Endodermal cell (in vitro differentiated cells): ENCODE data around the gene NMRK2. TPM values are rescaled to one million over a fixed set of nuclear protein-coding genes. Genes with fewer than 3 reads are reported as not detected.

Source experiments
- DNase-seq: peaks from one replicate; pipeline ENCODE4 v3.0.0-alpha.2; 2017
- H3K27ac ChIP-seq: 2 replicates; pipeline ENCODE4 v1.5.1; 2013; ENCODE audit warnings: mild to moderate bottlenecking, low read depth, low read length, moderate library complexity
- H3K27me3 ChIP-seq: 2 replicates; pipeline ENCODE4 v1.6.1; 2013; ENCODE audit warnings: mild to moderate bottlenecking, low read length, moderate library complexity; ENCODE audit not compliant: insufficient read depth, control insufficient read depth, poor library complexity, severe bottlenecking
- H3K36me3 ChIP-seq: 2 replicates; pipeline ENCODE4 v1.7.0; 2013; ENCODE audit warnings: mild to moderate bottlenecking, low read length, moderate library complexity; ENCODE audit not compliant: control insufficient read depth, insufficient read depth
- H3K4me1 ChIP-seq: one replicate; pipeline ENCODE4 v1.7.0; 2013; ENCODE audit warnings: low read length; ENCODE audit not compliant: control insufficient read depth, insufficient read depth
- H3K4me3 ChIP-seq: 2 replicates; pipeline ENCODE4 v1.5.1; 2013; ENCODE audit warnings: mild to moderate bottlenecking, low read length, moderate library complexity
- H3K9ac ChIP-seq: 2 replicates; pipeline ENCODE4 v1.6.1; 2013; ENCODE audit warnings: mild to moderate bottlenecking, low read length, moderate library complexity; ENCODE audit not compliant: poor library complexity, severe bottlenecking; ENCODE audit errors: extremely low read depth
- H3K9me3 ChIP-seq: 2 replicates; pipeline ENCODE4 v1.6.1; 2013; ENCODE audit warnings: mild to moderate bottlenecking, low read length, moderate library complexity; ENCODE audit not compliant: control insufficient read depth
- H3K27ac Mint-ChIP-seq: 2 replicates; pipeline ENCODE4 v1.8.0; 2020; ENCODE audit warnings: mixed read lengths
- H3K27me3 Mint-ChIP-seq: 2 replicates; pipeline ENCODE4 v1.8.0; 2021; ENCODE audit warnings: mild to moderate bottlenecking, mixed read lengths; ENCODE audit not compliant: insufficient read depth
- H3K36me3 Mint-ChIP-seq: 2 replicates; pipeline ENCODE4 v1.8.0; 2020; ENCODE audit warnings: low read depth, mixed read lengths
- H3K4me1 Mint-ChIP-seq: 2 replicates; pipeline ENCODE4 v1.8.0; 2020; ENCODE audit warnings: mixed read lengths
- H3K4me3 Mint-ChIP-seq: 2 replicates; pipeline ENCODE4 v1.8.0; 2020; ENCODE audit warnings: mild to moderate bottlenecking, moderate library complexity, mixed read lengths
- H3K9me3 Mint-ChIP-seq: 2 replicates; pipeline ENCODE4 v1.8.0; 2020; ENCODE audit warnings: mild to moderate bottlenecking, mixed read lengths
- CTCF ChIP-seq: fragments of 200-600 bp; sonication (generic); conservative IDR thresholded peaks from 2 replicates; pipeline ENCODE4 v1.5.0; 2021; ENCODE audit warnings: antibody characterized with exemption, mild to moderate bottlenecking
- WGBS, 2 experiments: methylation state at CpG; one replicate each; pipeline versions ENCODE4 v1.1.5 to v1.1.7; 2013; ENCODE audit warnings: missing lambda C conversion rate in 2 of 2, mixed read lengths in 1 of 2; ENCODE audit not compliant: insufficient coverage in 1 of 2, insufficient read length in 1 of 2; 5-methylcytosine and 5-hydroxymethylcytosine counted together
- total RNA-seq, 2 donors: library from RNA; stranded (reverse); fragmentation: NEBNext Ultra II Directional in 1 of 2; extraction: Animal tissue kit (Norgen Biotek cat#: 25700) in 1 of 2; gene quantifications; 2 replicates in 1 of 2; 3 replicates in 1 of 2; pipeline ENCODE4 v1.2.1, GENCODE V29; 2021

The NMRK2 gene
- total RNA-seq, 2 donors from 2014 or later = 22.1 to 36.4 TPM

GRCh38 chr19:3895788-3896187 is 37.1 kb upstream of the NMRK2 start:
- no peak for TF ChIP-seq CTCF
- H3K4me3 Mint-ChIP-seq = no peak overlapping the region
- Histone ChIP-seq H3K9ac (no peak overlapping the region), H3K27ac (no peak overlapping the region), H3K4me3 (no peak overlapping the region), H3K9me3 (peaks cover 7% of the 10 kb centered on the region), H3K27me3 (no peaks in the 10 kb centered on the region), H3K36me3 (no peaks in the 10 kb centered on the region), H3K4me1 (no peaks in the 10 kb centered on the region)
- no peak overlapping the region for H3K27ac Mint-ChIP-seq
- 90 to 92% methylated on average over 2 to 5 of the region's 5 CpGs for WGBS, 2 experiments
- H3K4me1 Mint-ChIP-seq = no peaks in the 10 kb centered on the region
- H3K36me3 Mint-ChIP-seq = peaks cover 2% of the 10 kb centered on the region
- no peaks in the 10 kb centered on the region for H3K27me3 Mint-ChIP-seq
- DNase-seq = no peak
- peaks cover 14% of the 10 kb centered on the region for H3K9me3 Mint-ChIP-seq

DNA sequence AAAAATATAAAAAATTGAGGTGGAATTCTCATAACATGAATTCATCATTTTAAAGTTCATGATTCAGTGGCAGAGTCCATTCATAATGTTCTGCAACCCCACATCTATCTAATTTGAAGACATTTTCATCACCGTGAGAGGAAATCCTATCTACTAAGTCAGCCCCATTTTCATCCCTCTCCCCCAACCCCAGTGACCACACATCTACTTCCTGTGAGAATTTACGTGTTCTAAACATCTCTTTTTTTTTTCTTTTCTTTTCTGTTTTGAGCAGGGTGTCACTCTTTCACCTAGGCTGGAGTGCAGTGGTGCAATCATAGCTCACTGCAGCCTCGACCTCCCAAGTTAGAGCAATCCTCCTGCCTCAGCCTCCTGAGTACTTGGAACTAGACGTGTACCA is 34.9 kb upstream of the NMRK2 start:
- no peak for TF ChIP-seq CTCF
- no peaks in the 10 kb centered on the region for H3K27me3 Mint-ChIP-seq

GRCh38 chr19:3898426-3898825 is 34.4 kb upstream of the NMRK2 start:
- Histone ChIP-seq H3K9ac (no peak overlapping the region), H3K36me3 (no peaks in the 10 kb centered on the region), H3K4me3 (no peak overlapping the region), H3K27me3 (no peaks in the 10 kb centered on the region), H3K4me1 (no peaks in the 10 kb centered on the region), H3K9me3 (peaks cover 7% of the 10 kb centered on the region), H3K27ac (no peak overlapping the region)
- H3K4me3 Mint-ChIP-seq = no peak overlapping the region
- no peaks in the 10 kb centered on the region for H3K4me1 Mint-ChIP-seq
- H3K9me3 Mint-ChIP-seq = peaks cover 14% of the 10 kb centered on the region
- no peak for TF ChIP-seq CTCF
- 87 to 89% methylated on average over 3 of the region's 3 CpGs for WGBS, 2 experiments
- no peak overlapping the region for H3K27ac Mint-ChIP-seq
- no peak for DNase-seq
- no peaks in the 10 kb centered on the region for H3K27me3 Mint-ChIP-seq
- H3K36me3 Mint-ChIP-seq = peaks cover 2% of the 10 kb centered on the region

More for the DNA sequence above, 34.9 kb upstream of the NMRK2 start:
- 90 to 92% methylated on average over 4 of the region's 4 CpGs for WGBS, 2 experiments
- H3K9me3 ChIP-seq = peaks cover 7% of the 10 kb centered on the region
- no peak overlapping the region for H3K9ac ChIP-seq
- H3K27me3 ChIP-seq = no peaks in the 10 kb centered on the region
- H3K4me3 ChIP-seq = no peak overlapping the region
- Mint-ChIP-seq H3K36me3 (peaks cover 2% of the 10 kb centered on the region), H3K4me3 (no peak overlapping the region), H3K4me1 (no peaks in the 10 kb centered on the region), H3K9me3 (peaks cover 14% of the 10 kb centered on the region), H3K27ac (no peak overlapping the region)
- no peaks in the 10 kb centered on the region for H3K36me3 ChIP-seq
- no peak for DNase-seq
- H3K27ac ChIP-seq = no peak overlapping the region
- no peaks in the 10 kb centered on the region for H3K4me1 ChIP-seq
